Stomach (tissue), 4 donors: Measurements from ENCODE around the gene RNF166.

Experiments
- POLR2A ChIP-seq, 4 donors: fragments of 450-650 bp; IDR thresholded peaks; one replicate each; pipeline ENCODE4 v1.6.1; 2016; ENCODE audit warnings: antibody characterized with exemption in 4 of 4, control low read depth in 2 of 4, mild to moderate bottlenecking in 1 of 4, moderate library complexity in 1 of 4
- POLR2AphosphoS5 ChIP-seq, 3 donors: sonication (generic); formaldehyde crosslinking; IDR thresholded peaks; one replicate each; pipeline ENCODE4 v1.6.1; 2016; ENCODE audit warnings: antibody characterized with exemption in 3 of 3
- TF ChIP-seq, protein P1 (sequence below), 7 experiments: fragments of 450-650 bp in 4 of 7; fragments of 200-600 bp in 3 of 7; sonication (generic) in 3 of 7; IDR thresholded peaks; one replicate each; pipeline ENCODE4 v1.5.1; 2016 to 2019; ENCODE audit warnings: antibody characterized with exemption in 7 of 7, control low read depth in 2 of 7, mild to moderate bottlenecking in 1 of 7

DNA sequence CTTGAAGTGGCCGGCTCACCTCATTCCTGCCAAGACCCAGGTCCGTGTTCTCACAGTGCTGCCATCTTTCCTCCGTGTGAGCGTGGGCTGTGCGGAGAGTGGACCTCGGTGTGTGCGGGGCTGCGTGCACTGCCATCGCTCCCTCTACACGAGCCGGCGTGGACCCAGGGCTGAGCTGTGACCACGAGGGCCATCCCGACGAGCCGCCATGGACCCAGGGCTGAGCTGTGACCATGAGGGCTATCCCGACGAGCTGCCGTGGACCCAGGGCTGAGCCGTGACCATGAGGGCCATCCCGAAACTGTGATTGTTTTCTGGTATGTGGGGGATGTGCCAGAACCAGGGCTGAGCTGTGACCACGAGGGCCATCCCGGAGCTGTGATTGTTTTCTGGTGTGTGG lies 34.4 kb downstream of the RNF166 start:
- TF ChIP-seq POLR2A (IDR thresholded peaks at IDR 0.05) (no peak), POLR2AphosphoS5 (IDR thresholded peaks at IDR 0.05) (no peak)
- TF ChIP-seq, protein P1, sequence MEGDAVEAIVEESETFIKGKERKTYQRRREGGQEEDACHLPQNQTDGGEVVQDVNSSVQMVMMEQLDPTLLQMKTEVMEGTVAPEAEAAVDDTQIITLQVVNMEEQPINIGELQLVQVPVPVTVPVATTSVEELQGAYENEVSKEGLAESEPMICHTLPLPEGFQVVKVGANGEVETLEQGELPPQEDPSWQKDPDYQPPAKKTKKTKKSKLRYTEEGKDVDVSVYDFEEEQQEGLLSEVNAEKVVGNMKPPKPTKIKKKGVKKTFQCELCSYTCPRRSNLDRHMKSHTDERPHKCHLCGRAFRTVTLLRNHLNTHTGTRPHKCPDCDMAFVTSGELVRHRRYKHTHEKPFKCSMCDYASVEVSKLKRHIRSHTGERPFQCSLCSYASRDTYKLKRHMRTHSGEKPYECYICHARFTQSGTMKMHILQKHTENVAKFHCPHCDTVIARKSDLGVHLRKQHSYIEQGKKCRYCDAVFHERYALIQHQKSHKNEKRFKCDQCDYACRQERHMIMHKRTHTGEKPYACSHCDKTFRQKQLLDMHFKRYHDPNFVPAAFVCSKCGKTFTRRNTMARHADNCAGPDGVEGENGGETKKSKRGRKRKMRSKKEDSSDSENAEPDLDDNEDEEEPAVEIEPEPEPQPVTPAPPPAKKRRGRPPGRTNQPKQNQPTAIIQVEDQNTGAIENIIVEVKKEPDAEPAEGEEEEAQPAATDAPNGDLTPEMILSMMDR (IDR thresholded peaks at IDR 0.05): no peak
